ENCODE measurements around the gene CDC23.

- TF ChIP-seq EZH2phosphoT487 (IDR thresholded peaks at IDR 0.05; ENCODE audit: low read depth) = no peak
- TF ChIP-seq CTCF (IDR thresholded peaks at IDR 0.05; ENCODE audit: low read depth, low read length) = no peak
Observed at GRCh38 chr5:138238034-138238433, 24.9 kb upstream of the CDC23 start.
